Uterus (tissue), 4 donors: ENCODE data around the gene TRIM7. TPM values are rescaled to one million over a fixed set of nuclear protein-coding genes. Genes with fewer than 3 reads are reported as not detected.

ENCODE experiments used
- DNase-seq, 2 donors: peaks; one replicate each; pipeline ENCODE4 v3.0.0-alpha.2; 2019 to 2020
- H3K27ac ChIP-seq, 2 donors: fragments of 200-600 bp; sonication (generic); 1 replicate in 1 of 2; 2 replicates in 1 of 2; pipeline ENCODE4 v1.5.1; 2016 to 2018
- H3K27me3 ChIP-seq, 2 donors: fragments of 200-600 bp; sonication (generic); one replicate each; pipeline ENCODE4 v1.5.1; 2018 to 2019; ENCODE audit warnings: control low read depth in 1 of 2
- H3K36me3 ChIP-seq, 2 donors: fragments of 200-600 bp; sonication (generic); one replicate each; pipeline ENCODE4 v1.5.1; 2019; ENCODE audit warnings: control low read depth in 1 of 2
- H3K4me1 ChIP-seq, 2 donors: fragments of 200-600 bp; sonication (generic); one replicate each; pipeline ENCODE4 v1.5.1; 2018 to 2019; ENCODE audit warnings: control low read depth in 1 of 2
- H3K4me3 ChIP-seq, 2 donors: fragments of 200-600 bp; sonication (generic); 1 replicate in 1 of 2; 2 replicates in 1 of 2; pipeline ENCODE4 v1.5.1; 2018 to 2019; ENCODE audit warnings: mild to moderate bottlenecking in 1 of 2
- H3K9me3 ChIP-seq, 2 donors: fragments of 200-600 bp; sonication (generic); one replicate each; pipeline ENCODE4 v1.5.1; 2019; ENCODE audit warnings: control low read depth in 1 of 2
- CTCF ChIP-seq, 4 experiments: fragments of 200-600 bp in 2 of 4; fragments of 450-650 bp in 2 of 4; sonication (generic) in 2 of 4; IDR thresholded peaks; one replicate each; pipeline ENCODE4 v1.5.1; 2016 to 2019; ENCODE audit warnings: antibody characterized with exemption in 4 of 4, mild to moderate bottlenecking in 2 of 4, moderate library complexity in 1 of 4
- POLR2A ChIP-seq, 2 donors: fragments of 450-650 bp; IDR thresholded peaks; one replicate each; pipeline ENCODE4 v1.6.1; 2016; ENCODE audit warnings: antibody characterized with exemption in 2 of 2, mild to moderate bottlenecking in 1 of 2, moderate library complexity in 1 of 2
- intact Hi-C: fragments of 100-400 bp; cut with DNase I; formaldehyde crosslinking; loops from one replicate; pipeline ENCODE4 v1.15.1; 2023; ENCODE audit warnings: low total_unique reads
- total RNA-seq, 4 donors: library from RNA; depleted of rRNA in 3 of 4; stranded (reverse); fragments of >200 nt in 3 of 4; gene quantifications; one replicate each; pipeline versions ENCODE4 v1.1.0 to v1.2.4, GENCODE V29; 2014 to 2023
- donor health status: DM: yes; HTN: yes; CAD: no.

Gene TRIM7
- total RNA-seq, 4 donors from 2014 or later, result 1.2 to 7.7 (median 1.6) TPM

GRCh38 chr5:181197326-181197951 lies 7.6 kb downstream of the TRIM7 start:
- DNase-seq, result no peak
- Histone ChIP-seq H3K9me3 (no peaks in the 10 kb centered on the region), H3K36me3 (no peaks in the 10 kb centered on the region), H3K4me1 (no peaks in the 10 kb centered on the region), H3K27ac (no peak overlapping the region), H3K4me3 (no peak overlapping the region), H3K27me3 (no peaks in the 10 kb centered on the region)
- TF ChIP-seq CTCF (IDR thresholded peaks at IDR 0.05) (no peak), POLR2A (IDR thresholded peaks at IDR 0.05) (no peak)
- intact Hi-C loops, result no loop called here

- no peaks in the 10 kb centered on the region for H3K36me3 ChIP-seq
- TF ChIP-seq CTCF (IDR thresholded peaks at IDR 0.05) (no peak), POLR2A (IDR thresholded peaks at IDR 0.05) (no peak)
- intact Hi-C loops, result no loop called here
- H3K9me3 ChIP-seq, result no peaks in the 10 kb centered on the region
- H3K4me3 ChIP-seq, result no peak overlapping the region
- H3K27ac ChIP-seq, result no peak overlapping the region
- no peaks in the 10 kb centered on the region for H3K27me3 ChIP-seq
- H3K4me1 ChIP-seq, result no peaks in the 10 kb centered on the region
- DNase-seq, result no peak
These were observed 9.7 kb downstream of the TRIM7 start for GRCh38 chr5:181195249-181195761.

- Histone ChIP-seq H3K4me3 (no peak overlapping the region), H3K4me1 (no peaks in the 10 kb centered on the region), H3K27ac (no peak overlapping the region), H3K36me3 (no peaks in the 10 kb centered on the region), H3K27me3 (no peaks in the 10 kb centered on the region), H3K9me3 (no peaks in the 10 kb centered on the region)
- no peak for DNase-seq
- no peak for TF ChIP-seq CTCF (IDR thresholded peaks at IDR 0.05)
- TF ChIP-seq POLR2A (IDR thresholded peaks at IDR 0.05), result no peak
- intact Hi-C loops, result no loop called here
These were observed 10.3 kb downstream of the TRIM7 start for GRCh38 chr5:181194489-181195248.

DNA sequence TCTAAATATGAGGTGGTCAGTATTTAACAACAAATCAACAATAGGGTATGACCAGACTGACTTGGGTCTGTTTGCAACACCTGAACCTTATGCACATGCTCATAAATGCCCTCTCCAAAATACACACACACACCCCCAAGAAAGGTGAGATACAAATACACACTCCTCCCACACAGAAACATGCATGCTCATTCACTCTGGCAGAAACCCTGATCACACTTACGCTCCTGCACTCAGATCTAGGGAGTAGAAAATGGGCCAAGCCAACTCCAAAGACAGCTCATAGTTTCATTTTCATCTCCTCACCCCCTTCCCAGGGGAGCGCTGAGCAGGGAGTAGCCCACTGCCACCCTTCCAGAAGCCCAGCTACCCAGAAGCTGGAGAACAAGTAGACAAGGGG lies 11.3 kb downstream of the TRIM7 start:
- no peak for TF ChIP-seq CTCF (IDR thresholded peaks at IDR 0.05)
- TF ChIP-seq POLR2A (IDR thresholded peaks at IDR 0.05), result no peak
- intact Hi-C loops, result no loop called here
- no peaks in the 10 kb centered on the region for H3K36me3 ChIP-seq
- no peaks in the 10 kb centered on the region for H3K4me1 ChIP-seq
- no peak overlapping the region for H3K4me3 ChIP-seq
- no peak for DNase-seq
- no peaks in the 10 kb centered on the region for H3K9me3 ChIP-seq
- no peaks in the 10 kb centered on the region for H3K27me3 ChIP-seq
- no peak overlapping the region for H3K27ac ChIP-seq
